Posterior cingulate gyrus (tissue), 11 donors: ENCODE data around the gene NAB1.
A peak's percentile ranks its signal among the peaks of the same experiment; 100 is the strongest.

Experiments
- DNase-seq, 10 donors: peaks; one replicate each; pipeline versions ENCODE4 v3.0.0 to v3.0.0-alpha.2; 2020 to 2021; ENCODE audit warnings: mixed read lengths in 3 of 10
- intact Hi-C: fragments of 100-400 bp; cut with DNase I; formaldehyde crosslinking; loops from one replicate; pipeline ENCODE4 v1.15.1; 2023

NAB1 gene

DNA sequence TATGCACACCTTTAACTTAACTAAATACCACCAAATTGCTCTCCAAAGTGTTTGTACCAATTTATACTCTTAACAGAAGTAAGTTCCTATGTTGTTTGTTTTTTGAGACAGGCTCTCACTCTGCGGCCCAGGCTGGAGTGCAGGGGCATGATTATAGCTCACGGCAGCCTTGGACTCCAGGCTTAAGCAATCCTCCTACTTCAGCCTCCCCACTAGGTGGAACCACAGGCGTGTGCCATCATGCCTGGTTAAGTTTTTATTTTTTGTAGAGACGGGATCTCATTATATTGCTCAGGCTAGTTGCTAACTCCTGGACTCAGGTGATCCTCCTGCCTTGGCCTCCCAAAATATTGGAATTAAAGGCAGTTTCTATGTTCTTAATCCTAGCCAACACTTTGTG, 13.1 kb upstream of the NAB1 start:
- DNase-seq, result no peak
- intact Hi-C loops, result no loop called here

DNA sequence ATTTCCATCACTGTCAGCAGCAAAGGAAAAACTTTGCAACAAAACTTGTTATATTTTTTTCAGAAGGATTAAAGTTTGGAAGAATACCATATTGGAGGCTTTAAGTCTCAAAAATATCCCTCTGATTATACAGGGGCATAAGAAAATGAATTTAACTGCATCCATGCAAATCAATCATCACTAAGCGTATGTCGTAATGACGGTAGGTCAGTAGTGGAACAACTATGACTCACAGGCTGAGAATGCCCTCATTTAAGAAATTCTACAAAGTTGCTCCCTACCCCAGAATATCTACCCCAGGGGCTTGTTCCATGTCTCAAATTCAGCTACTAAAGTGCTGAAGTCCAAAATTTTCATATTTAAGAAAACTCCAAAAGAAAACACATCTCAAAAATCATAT, 12.5 kb upstream of the NAB1 start:
- no peak for DNase-seq
- intact Hi-C loops, result no loop called here

GRCh38 chr2:190637281-190637734, 11.6 kb upstream of the NAB1 start:
- no peak for DNase-seq
- intact Hi-C loops, result no loop called here

DNA sequence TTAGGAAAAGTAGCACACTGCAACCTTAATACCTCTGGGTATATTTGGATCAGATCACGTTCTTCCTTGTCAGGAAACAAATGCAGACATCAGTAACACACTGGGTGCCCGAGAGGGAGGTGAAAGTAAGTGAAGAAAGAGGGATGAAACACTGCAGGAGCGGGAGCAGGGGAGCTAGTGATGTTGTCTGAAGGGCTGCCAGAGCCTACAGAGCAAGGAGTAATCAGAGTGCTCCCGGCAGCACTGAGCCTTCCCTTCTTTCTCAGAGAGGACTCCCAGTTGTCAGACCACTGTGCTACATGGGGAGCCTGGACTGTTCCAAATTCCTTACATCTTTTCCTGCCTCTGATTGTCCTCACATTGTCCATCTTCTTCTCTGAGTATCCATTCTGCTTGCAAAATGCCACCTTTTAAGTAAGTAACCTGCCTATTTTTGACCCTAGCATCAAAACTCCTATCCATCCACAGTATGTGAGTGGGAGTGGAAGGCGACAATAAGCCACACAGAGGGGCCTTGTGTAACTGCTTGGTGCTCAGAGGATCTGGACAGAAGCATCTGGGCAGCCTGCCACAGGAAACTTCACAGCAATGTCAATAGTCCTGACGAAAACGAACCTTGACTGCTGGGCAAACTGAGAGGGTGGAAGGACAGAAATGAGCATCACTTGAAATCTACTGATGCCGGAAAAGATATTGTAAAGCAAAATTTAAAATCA, 10.8 kb upstream of the NAB1 start:
- DNase-seq, result peak in 6 of 10 donors; percentile 36 to 90 (median 52)
- intact Hi-C loops, result no loop called here

DNA sequence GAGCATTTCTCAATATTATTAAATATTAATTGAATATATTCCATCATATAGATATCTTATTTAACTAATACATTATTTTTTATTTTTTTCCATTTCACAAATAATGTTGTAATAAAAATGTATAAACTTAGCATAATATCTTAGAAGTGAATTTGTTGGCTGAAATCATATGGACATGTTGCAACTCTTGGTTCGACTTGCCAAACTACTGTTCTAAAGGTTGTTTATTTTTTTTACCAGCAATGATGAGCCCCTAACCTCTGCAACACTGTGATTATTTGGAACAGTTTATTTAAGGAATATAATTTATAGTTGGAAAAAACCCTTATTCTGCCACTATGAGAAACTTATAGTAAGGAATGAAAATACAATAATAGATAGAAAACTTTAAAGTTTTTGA, 8.8 kb upstream of the NAB1 start:
- intact Hi-C loops, result no loop called here
- DNase-seq, result no peak

- DNase-seq, result peak in 1 of 10 donors; percentile 13
- intact Hi-C loops, result no loop called here
These were observed 7.4 kb upstream of the NAB1 start for GRCh38 chr2:190641469-190641868.

DNA sequence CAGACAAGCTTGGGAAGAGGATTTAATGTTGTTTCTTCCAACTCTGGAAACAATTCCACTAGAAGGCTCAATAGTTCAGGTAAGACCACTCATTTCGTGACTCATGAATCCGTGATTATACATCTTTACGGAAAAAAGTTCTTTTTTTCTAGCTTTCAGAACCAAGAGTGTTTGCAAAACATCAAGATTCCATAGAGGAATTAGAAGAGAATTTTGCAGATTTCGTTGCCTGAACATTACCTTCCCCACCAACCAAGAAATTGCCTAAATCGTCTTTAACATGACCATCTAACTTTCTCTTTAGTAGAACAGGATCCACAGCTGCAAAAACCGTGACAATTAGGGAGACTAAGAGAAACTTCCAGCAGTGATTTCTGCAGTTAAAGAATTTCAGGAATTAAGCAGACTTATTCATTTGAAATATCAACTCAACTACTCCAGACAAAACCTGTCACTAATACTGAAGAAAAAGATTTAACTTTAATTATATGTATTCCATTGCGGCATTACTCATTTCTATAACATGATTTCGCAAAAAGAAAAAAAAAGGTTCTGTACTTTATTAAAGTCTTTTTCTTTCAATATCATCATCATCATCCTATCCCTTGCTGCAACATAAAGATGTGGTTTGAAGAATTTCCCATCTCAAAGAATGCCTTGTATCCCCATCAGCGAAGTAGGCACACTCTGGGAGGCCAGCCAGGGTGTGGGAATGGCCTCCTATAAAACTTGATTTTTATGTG, 1.9 kb upstream of the NAB1 start:
- intact Hi-C loops, result loop anchor here (5.0 kb wide), 1 partner anchor 45 kb away; no protein-coding TSS in a partner anchor
- no peak for DNase-seq

DNA sequence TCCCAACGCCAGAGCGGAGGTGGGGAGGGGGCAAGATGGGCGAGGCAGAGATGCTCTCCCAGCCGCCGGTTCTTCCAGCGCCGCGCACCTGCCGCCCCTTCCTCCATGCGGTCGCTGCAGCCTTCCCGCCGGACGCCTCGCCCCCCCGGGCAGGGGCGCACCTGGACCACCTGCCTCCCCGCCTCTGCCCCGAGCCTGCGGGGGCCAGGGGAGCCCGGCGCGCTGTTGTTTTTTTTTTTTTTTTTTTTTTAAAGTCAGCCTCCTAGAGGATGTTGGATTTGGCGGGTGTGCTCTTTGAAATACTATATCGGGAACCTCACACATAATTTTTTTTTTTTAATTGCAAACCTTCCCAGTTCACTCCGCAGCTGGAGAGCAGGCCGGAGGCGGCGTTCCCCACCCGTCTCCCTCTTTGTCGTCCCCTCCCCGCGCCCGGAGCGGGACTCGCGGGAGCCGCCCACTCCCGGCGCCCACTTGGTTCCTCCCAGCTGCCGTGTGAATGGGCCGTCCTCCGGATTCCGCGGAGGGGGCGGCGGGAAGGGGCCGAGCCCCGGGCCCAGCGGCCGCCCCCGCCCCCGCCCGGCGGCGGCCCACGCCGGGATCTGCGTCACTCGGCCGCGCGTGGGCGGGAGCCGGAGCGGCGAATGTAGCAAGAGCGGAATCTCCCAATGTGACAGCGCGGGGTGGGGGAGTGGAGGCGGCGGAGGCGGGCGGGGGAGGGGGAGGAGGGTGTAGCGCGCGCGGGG, 421 bp upstream of the NAB1 start:
- intact Hi-C loops, result loop anchor here (2.0 to 5.0 kb wide), 2 partner anchors 46 to 114 kb away; partner anchors contain the start of gene NEMP2
- DNase-seq, result peak; percentile 83 to 98 (median 86)

- DNase-seq, result peak in 1 of 10 donors; percentile 17
- intact Hi-C loops, result loop anchor here (2.0 to 5.0 kb wide), 2 partner anchors 48 to 115 kb away; partner anchors contain the start of gene NEMP2
These were observed 1.0 kb downstream of the NAB1 start for GRCh38 chr2:190649798-190650390.

DNA sequence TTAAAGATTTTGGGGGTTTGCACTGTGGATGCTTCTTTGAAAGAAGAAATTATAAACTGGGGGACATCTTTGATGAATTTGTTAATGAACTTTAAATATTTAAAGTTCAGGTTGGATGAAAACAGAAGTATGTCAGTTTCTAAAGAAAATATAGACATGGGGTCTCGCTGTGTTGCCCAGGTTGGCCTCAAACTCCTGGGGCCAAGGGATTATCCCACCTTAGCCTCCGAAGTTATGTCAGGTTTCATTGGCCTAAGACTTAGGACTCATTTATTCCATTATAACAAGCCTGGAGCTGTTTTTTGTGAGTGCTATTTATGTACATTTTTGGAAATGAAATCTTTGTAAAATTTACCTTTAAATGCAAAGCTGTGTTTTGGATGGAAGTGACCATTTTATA, 2.5 kb downstream of the NAB1 start:
- DNase-seq, result no peak
- intact Hi-C loops, result no loop called here

DNA sequence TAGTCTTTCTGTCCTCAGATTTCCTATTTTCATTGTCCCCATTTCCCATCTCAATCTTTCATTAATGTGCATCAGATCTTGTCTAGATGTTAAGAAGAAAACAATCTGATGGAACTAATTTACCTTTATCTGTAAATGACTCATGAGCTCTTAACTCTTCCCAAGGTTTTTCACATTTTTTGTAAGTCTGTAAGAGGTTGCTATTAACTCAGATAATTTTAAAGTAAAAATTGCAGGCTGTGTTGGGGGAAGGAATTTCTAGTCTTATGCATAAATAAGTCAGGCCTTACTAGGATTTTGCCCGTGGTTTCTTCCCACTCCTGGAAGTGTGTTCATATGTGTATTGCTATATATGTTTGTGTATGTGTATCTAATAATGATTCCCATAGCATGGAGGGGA, 4.3 kb downstream of the NAB1 start:
- no peak for DNase-seq
- intact Hi-C loops, result no loop called here

GRCh38 chr2:190653931-190654330, 5.0 kb downstream of the NAB1 start:
- DNase-seq, result no peak
- intact Hi-C loops, result no loop called here

- intact Hi-C loops, result no loop called here
- no peak for DNase-seq
These were observed 6.2 kb downstream of the NAB1 start for GRCh38 chr2:190655113-190655512.

DNA sequence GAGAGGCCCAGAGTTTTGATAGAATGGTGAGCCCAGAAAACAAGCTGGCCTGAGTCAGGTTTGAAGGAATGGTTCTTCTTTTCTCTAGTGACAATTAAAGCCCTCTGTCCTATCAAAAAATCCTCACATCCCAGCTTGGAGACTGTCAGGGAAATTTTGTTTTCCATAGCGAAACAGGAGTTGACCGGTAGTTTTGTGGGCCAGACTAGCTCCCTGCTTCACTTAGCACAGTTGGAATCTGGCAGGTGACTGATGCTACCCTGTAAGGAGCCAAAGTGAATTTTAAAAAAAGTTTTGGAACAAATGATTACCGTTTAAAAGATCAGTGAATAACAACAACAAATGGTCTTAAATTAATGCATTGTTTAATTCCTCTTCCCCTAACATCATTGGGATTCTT, 6.7 kb downstream of the NAB1 start:
- peak in 1 of 10 donors; percentile 9 for DNase-seq
- intact Hi-C loops, result no loop called here

DNA sequence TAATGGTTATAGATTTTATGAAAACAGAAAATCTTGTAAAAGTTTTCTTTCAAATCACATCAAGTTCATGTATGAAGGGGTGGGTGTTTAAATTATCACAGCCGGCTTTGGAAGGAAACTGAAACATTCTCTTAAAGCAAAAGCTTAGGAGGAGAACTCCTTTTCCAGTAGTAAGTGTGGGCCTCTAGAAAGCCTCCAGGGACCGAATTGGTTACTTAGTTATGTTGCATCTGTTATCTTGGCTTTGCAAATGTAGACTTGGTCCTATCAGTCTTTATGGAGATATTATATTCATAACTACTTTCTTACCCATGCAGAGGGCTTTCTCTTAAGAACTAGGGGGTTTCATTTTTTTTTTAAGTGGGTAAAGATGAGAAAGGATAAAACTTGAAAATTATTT, 7.4 kb downstream of the NAB1 start:
- intact Hi-C loops, result no loop called here
- DNase-seq, result no peak

DNA sequence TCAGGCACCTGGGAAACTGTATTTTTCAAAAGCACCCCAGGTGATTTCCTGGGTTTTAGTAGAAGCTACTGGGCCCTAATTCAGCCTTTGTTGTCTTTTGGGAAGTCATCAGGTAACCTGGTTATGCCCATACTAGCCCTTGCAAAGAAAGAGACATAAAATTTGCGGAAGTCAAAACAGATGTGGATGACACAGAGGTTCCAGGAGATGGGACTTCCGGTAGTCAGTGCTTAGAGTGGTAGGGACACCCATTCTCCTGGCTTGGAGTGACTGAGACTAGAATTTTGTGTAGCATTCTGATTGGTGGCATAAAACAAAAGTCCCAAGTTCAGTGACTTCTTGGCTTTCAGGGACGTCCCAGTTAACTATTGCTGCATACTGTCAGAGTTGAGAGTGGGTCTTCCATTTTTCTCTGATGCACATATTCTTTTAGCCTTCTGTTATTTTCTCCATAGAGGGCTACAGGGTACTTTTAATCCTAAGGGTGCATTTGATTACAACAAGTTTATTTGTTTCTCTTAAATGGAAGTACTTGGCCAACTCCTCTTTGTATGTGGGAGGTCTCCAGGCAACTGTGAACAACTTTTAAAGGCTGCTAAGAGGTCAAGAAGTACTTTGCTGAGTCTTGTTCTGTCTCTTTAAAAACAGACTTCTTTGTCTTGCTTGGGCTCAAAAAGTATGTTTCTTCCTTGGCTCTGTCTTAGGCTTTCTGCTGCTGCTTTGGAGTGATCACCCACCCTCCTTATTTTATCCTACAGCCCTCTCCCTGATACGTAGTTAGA, 8.8 kb downstream of the NAB1 start:
- no peak for DNase-seq
- intact Hi-C loops, result no loop called here

- intact Hi-C loops, result no loop called here
These were observed 10.7 kb downstream of the NAB1 start for GRCh38 chr2:190659553-190659952.

GRCh38 chr2:190662754-190663153, 13.9 kb downstream of the NAB1 start:
- intact Hi-C loops, result no loop called here

More at GRCh38 chr2:190659553-190659952, 10.7 kb downstream of the NAB1 start:
- peak in 1 of 10 donors; percentile 62 for DNase-seq

GRCh38 chr2:190663348-190663747, 14.5 kb downstream of the NAB1 start:
- DNase-seq, result no peak
- intact Hi-C loops, result no loop called here

More at GRCh38 chr2:190662754-190663153, 13.9 kb downstream of the NAB1 start:
- no peak for DNase-seq

GRCh38 chr2:190663839-190664238, 15.0 kb downstream of the NAB1 start:
- intact Hi-C loops, result no loop called here
- no peak for DNase-seq
